EH (cell line): ENCODE results near the gene UVRAG.
A peak's percentile ranks its signal among the peaks of the same experiment; 100 is the strongest.
"Not testable (repeated sequence)": the region's sequence is repeated elsewhere in the genome, so short reads cannot be mapped to it uniquely, and the experiment has no call there.

Experiments
- DNase-seq: peaks from one replicate; pipeline ENCODE4 v3.0.0-alpha.2; 2015; ENCODE audit warnings: low read depth

UVRAG gene

GRCh38 chr11:76026862-76027261 lies 211.9 kb downstream of the UVRAG start:
- no peak for DNase-seq

- DNase-seq = peak; percentile 59
These were observed 215.3 kb downstream of the UVRAG start for GRCh38 chr11:76030286-76030685.

- DNase-seq = peak; percentile 20
These were observed 216.1 kb downstream of the UVRAG start for GRCh38 chr11:76030968-76031590.

- no peak for DNase-seq
These were observed 218.7 kb downstream of the UVRAG start for GRCh38 chr11:76033699-76034098.

- no peak for DNase-seq
These were observed 220.0 kb downstream of the UVRAG start for GRCh38 chr11:76035020-76035419.

- no peak for DNase-seq
These were observed 223.6 kb downstream of the UVRAG start for GRCh38 chr11:76038608-76039007.

GRCh38 chr11:76041208-76041607 lies 226.2 kb downstream of the UVRAG start:
- no peak for DNase-seq

- no peak for DNase-seq
These were observed 229.8 kb downstream of the UVRAG start for GRCh38 chr11:76044750-76045320.

- peak; percentile 14 for DNase-seq
These were observed 232.2 kb downstream of the UVRAG start for GRCh38 chr11:76047231-76047630.

GRCh38 chr11:76047766-76048165 lies 232.8 kb downstream of the UVRAG start:
- DNase-seq = no peak

GRCh38 chr11:76048763-76049162 lies 233.8 kb downstream of the UVRAG start:
- DNase-seq = no peak

GRCh38 chr11:76049511-76049910 lies 234.5 kb downstream of the UVRAG start:
- peak; percentile 51 for DNase-seq

- no peak for DNase-seq
These were observed 236.9 kb downstream of the UVRAG start for GRCh38 chr11:76051937-76052336.

- no peak for DNase-seq
These were observed 239.3 kb downstream of the UVRAG start for GRCh38 chr11:76054330-76054729.

GRCh38 chr11:76056876-76057275 lies 241.9 kb downstream of the UVRAG start:
- no peak for DNase-seq

- not testable (repeated sequence) for DNase-seq
These were observed 245.5 kb downstream of the UVRAG start for GRCh38 chr11:76060475-76061036.

- no peak for DNase-seq
These were observed 247.7 kb downstream of the UVRAG start for GRCh38 chr11:76062733-76063132.

- no peak for DNase-seq
These were observed 249.2 kb downstream of the UVRAG start for GRCh38 chr11:76064192-76064591.

- DNase-seq = peak; percentile 29
These were observed 252.1 kb downstream of the UVRAG start for GRCh38 chr11:76067099-76067498.

GRCh38 chr11:76069001-76069400 lies 254.0 kb downstream of the UVRAG start:
- no peak for DNase-seq

GRCh38 chr11:76071090-76071489 lies 256.1 kb downstream of the UVRAG start:
- no peak for DNase-seq

- DNase-seq = peak; percentile 73
These were observed 258.7 kb downstream of the UVRAG start for GRCh38 chr11:76073724-76074123.

- peak; percentile 80 for DNase-seq
These were observed 259.4 kb downstream of the UVRAG start for GRCh38 chr11:76074148-76075095.
